SK-N-SH treated with all-trans-retinoic acid at 6 μM for 48 hours (cell line): ENCODE results near the gene MEI1.

Experiments
- ATAC-seq: fragments of 200-7000 bp; cut with Tn5 transposase; 3 replicates; pipeline ENCODE4 v1.9.1; 2020; ENCODE audit warnings: mild to moderate bottlenecking, moderate library complexity
- ESRRG ChIP-seq: fragments of 250-450 bp; sonication (Bioruptor Pico); IDR thresholded peaks from 2 replicates; pipeline ENCODE4 v1.6.1; 2021; ENCODE audit warnings: mild to moderate bottlenecking
- GLIS3 ChIP-seq: fragments of 250-450 bp; sonication (Bioruptor Pico); IDR thresholded peaks from 2 replicates; pipeline ENCODE4 v1.5.0; 2020; ENCODE audit warnings: mild to moderate bottlenecking, moderate library complexity
- ISL1 ChIP-seq: fragments of 250-450 bp; sonication (Bioruptor Pico); IDR thresholded peaks from 2 replicates; pipeline ENCODE4 v2.1.2; 2022; ENCODE audit warnings: mild to moderate bottlenecking, moderate library complexity
- OSR1 ChIP-seq: fragments of 250-450 bp; sonication (Bioruptor Pico); IDR thresholded peaks from 2 replicates; pipeline ENCODE4 v1.8.0; 2022; ENCODE audit warnings: moderate library complexity, mild to moderate bottlenecking, inconsistent platforms
- PPARA ChIP-seq: fragments of 250-450 bp; sonication (Bioruptor Pico); IDR thresholded peaks from 2 replicates; pipeline ENCODE4 v1.5.0; 2020; ENCODE audit warnings: mild to moderate bottlenecking, borderline replicate concordance
- RARB ChIP-seq: fragments of 250-450 bp; sonication (Bioruptor Pico); IDR thresholded peaks from 2 replicates; pipeline ENCODE4 v1.8.0; 2021; ENCODE audit warnings: mild to moderate bottlenecking, moderate library complexity
- SNAI2 ChIP-seq: fragments of 250-450 bp; sonication (Bioruptor Pico); IDR thresholded peaks from 2 replicates; pipeline ENCODE4 v1.5.0; 2020; ENCODE audit warnings: mild to moderate bottlenecking, moderate library complexity
- TCF4 ChIP-seq: fragments of 250-450 bp; sonication (Bioruptor Pico); IDR thresholded peaks from 2 replicates; pipeline ENCODE4 v1.8.0; 2021; ENCODE audit warnings: mild to moderate bottlenecking, moderate library complexity, borderline replicate concordance
- TOX ChIP-seq: fragments of 250-450 bp; sonication (Bioruptor Pico); IDR thresholded peaks from 2 replicates; pipeline ENCODE4 v1.8.0; 2021; ENCODE audit warnings: mild to moderate bottlenecking, moderate library complexity, borderline replicate concordance
- ZC3H10 ChIP-seq: fragments of 250-450 bp; sonication (Bioruptor Pico); IDR thresholded peaks from 2 replicates; pipeline ENCODE4 v1.5.1; 2021; ENCODE audit warnings: mild to moderate bottlenecking, moderate library complexity
- ZFP3 ChIP-seq: fragments of 250-450 bp; sonication (Bioruptor Pico); IDR thresholded peaks from 2 replicates; pipeline ENCODE4 v1.5.0; 2020; ENCODE audit warnings: mild to moderate bottlenecking, moderate library complexity
- ZFP30 ChIP-seq: fragments of 450-650 bp; formaldehyde crosslinking; IDR thresholded peaks from 2 replicates; pipeline ENCODE4 v1.5.0; 2022; ENCODE audit warnings: mild to moderate bottlenecking, moderate library complexity
- ZNF565 ChIP-seq: fragments of 450-650 bp; formaldehyde crosslinking; conservative IDR thresholded peaks from 2 replicates; pipeline ENCODE4 v1.5.0; 2020; ENCODE audit warnings: low read depth, mild to moderate bottlenecking, moderate library complexity
- ZNF8 ChIP-seq: fragments of 450-650 bp; formaldehyde crosslinking; IDR thresholded peaks from 2 replicates; pipeline ENCODE4 v1.5.0; 2020; ENCODE audit warnings: mild to moderate bottlenecking, moderate library complexity
- TF ChIP-seq, protein P1 (sequence below): fragments of 250-450 bp; sonication (Bioruptor Pico); IDR thresholded peaks from 2 replicates; pipeline ENCODE4 v1.5.0; 2020; ENCODE audit warnings: mild to moderate bottlenecking, moderate library complexity
- TF ChIP-seq, protein P2 (sequence below): fragments of 250-450 bp; sonication (Bioruptor Pico); IDR thresholded peaks from 2 replicates; pipeline ENCODE4 v1.8.0; 2020; ENCODE audit warnings: mild to moderate bottlenecking, moderate library complexity, borderline replicate concordance
- TF ChIP-seq, protein P3 (sequence below): fragments of 250-450 bp; sonication (Bioruptor Pico); IDR thresholded peaks from 2 replicates; pipeline ENCODE4 v1.8.0; 2021; ENCODE audit warnings: low read depth, mild to moderate bottlenecking, moderate library complexity, borderline replicate concordance
- TF ChIP-seq, protein P4 (sequence below): fragments of 250-450 bp; sonication (Bioruptor Pico); IDR thresholded peaks from 2 replicates; pipeline ENCODE4 v1.5.1; 2021; ENCODE audit warnings: mild to moderate bottlenecking, moderate library complexity
- TF ChIP-seq, protein P5 (sequence below): fragments of 250-450 bp; sonication (Bioruptor Pico); IDR thresholded peaks from 2 replicates; pipeline ENCODE4 v1.5.1; 2020; ENCODE audit warnings: low read depth, mild to moderate bottlenecking, moderate library complexity

The MEI1 gene

DNA sequence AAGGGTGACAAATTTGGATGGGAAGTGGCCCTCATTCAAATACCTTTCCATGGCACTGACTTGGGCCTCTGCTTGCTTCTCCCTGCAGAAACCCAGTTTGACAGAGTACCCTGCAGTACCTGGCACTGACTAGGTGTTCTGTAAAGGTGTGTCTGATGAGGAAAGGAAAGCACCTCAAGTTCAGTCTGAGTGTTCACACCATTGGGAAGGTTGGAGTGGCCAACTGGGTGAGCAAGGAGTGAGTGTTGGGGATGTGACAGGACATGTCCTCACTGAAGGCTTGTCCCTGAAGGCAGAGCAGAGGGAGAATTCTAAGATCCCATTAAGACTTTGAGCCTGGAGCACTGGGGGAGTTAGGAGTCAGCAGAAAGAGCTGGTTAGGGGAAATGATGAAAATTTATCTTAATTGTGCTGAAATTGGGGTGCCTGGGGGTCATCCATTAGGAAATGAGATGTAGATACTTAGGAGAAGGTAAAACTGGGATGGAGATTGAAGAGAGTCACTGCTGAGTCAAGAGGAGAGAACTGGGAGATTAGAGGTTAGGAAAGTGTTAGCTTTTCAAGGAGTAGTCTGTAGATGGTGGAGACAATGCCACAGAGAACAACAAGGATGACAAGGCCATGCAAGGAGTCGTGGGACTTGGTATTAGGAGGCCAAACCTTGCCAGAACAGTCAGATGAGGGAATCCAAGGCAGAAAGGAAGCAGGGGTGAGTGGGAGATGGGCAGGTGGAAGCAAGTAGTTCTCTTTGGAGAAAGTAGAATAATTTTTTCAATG, 139.7 kb downstream of the MEI1 start:
- TF ChIP-seq, protein P1, sequence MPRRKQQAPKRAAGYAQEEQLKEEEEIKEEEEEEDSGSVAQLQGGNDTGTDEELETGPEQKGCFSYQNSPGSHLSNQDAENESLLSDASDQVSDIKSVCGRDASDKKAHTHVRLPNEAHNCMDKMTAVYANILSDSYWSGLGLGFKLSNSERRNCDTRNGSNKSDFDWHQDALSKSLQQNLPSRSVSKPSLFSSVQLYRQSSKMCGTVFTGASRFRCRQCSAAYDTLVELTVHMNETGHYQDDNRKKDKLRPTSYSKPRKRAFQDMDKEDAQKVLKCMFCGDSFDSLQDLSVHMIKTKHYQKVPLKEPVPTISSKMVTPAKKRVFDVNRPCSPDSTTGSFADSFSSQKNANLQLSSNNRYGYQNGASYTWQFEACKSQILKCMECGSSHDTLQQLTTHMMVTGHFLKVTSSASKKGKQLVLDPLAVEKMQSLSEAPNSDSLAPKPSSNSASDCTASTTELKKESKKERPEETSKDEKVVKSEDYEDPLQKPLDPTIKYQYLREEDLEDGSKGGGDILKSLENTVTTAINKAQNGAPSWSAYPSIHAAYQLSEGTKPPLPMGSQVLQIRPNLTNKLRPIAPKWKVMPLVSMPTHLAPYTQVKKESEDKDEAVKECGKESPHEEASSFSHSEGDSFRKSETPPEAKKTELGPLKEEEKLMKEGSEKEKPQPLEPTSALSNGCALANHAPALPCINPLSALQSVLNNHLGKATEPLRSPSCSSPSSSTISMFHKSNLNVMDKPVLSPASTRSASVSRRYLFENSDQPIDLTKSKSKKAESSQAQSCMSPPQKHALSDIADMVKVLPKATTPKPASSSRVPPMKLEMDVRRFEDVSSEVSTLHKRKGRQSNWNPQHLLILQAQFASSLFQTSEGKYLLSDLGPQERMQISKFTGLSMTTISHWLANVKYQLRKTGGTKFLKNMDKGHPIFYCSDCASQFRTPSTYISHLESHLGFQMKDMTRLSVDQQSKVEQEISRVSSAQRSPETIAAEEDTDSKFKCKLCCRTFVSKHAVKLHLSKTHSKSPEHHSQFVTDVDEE (CRISPR knock-in tag): no peak
- TF ChIP-seq, protein P2, sequence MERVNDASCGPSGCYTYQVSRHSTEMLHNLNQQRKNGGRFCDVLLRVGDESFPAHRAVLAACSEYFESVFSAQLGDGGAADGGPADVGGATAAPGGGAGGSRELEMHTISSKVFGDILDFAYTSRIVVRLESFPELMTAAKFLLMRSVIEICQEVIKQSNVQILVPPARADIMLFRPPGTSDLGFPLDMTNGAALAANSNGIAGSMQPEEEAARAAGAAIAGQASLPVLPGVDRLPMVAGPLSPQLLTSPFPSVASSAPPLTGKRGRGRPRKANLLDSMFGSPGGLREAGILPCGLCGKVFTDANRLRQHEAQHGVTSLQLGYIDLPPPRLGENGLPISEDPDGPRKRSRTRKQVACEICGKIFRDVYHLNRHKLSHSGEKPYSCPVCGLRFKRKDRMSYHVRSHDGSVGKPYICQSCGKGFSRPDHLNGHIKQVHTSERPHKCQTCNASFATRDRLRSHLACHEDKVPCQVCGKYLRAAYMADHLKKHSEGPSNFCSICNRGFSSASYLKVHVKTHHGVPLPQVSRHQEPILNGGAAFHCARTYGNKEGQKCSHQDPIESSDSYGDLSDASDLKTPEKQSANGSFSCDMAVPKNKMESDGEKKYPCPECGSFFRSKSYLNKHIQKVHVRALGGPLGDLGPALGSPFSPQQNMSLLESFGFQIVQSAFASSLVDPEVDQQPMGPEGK (CRISPR knock-in tag): no peak
- no peak for TF ChIP-seq ZFP30 (CRISPR knock-in tag)
- no peak for TF ChIP-seq OSR1
- TF ChIP-seq RARB (CRISPR knock-in tag): no peak
- TF ChIP-seq SNAI2: no peak
- TF ChIP-seq ZFP3 (CRISPR knock-in tag): no peak
- no peak for TF ChIP-seq PPARA (CRISPR knock-in tag)
- no peak for TF ChIP-seq ISL1 (CRISPR knock-in tag)
- no peak for TF ChIP-seq ZNF8 (CRISPR knock-in tag)
- no peak for TF ChIP-seq TCF4 (CRISPR knock-in tag)
- no peak for TF ChIP-seq GLIS3 (CRISPR knock-in tag)
- TF ChIP-seq ZC3H10 (CRISPR knock-in tag): no peak
- TF ChIP-seq, protein P3, sequence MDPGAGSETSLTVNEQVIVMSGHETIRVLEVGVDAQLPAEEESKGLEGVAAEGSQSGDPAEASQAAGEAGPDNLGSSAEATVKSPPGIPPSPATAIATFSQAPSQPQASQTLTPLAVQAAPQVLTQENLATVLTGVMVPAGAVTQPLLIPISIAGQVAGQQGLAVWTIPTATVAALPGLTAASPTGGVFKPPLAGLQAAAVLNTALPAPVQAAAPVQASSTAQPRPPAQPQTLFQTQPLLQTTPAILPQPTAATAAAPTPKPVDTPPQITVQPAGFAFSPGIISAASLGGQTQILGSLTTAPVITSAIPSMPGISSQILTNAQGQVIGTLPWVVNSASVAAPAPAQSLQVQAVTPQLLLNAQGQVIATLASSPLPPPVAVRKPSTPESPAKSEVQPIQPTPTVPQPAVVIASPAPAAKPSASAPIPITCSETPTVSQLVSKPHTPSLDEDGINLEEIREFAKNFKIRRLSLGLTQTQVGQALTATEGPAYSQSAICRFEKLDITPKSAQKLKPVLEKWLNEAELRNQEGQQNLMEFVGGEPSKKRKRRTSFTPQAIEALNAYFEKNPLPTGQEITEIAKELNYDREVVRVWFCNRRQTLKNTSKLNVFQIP (CRISPR knock-in tag): no peak
- no peak for ATAC-seq

DNA sequence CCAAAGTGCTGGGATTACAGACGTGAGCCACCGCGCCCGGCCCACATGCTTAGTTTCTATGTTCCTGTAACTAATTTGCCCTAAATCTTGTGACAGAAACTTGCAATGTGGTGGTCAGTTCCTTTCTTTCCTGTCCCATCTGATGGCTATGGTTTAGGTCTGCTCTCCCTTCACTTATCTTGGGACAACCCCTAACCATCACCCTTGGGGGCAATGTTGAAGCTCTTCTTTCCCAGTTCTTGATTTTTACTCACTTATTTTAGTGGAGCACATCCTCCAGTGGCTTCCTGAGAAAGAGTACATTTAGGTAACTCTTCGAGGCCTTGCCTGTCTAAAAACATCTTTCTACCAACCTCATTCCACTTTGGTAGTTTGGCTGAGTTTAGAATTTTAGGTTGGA, 140.9 kb downstream of the MEI1 start:
- no peak for ATAC-seq
- no peak for TF ChIP-seq TCF4 (CRISPR knock-in tag)
- TF ChIP-seq ZFP3 (CRISPR knock-in tag): no peak
- TF ChIP-seq TOX (CRISPR knock-in tag): no peak
- TF ChIP-seq, protein P4, sequence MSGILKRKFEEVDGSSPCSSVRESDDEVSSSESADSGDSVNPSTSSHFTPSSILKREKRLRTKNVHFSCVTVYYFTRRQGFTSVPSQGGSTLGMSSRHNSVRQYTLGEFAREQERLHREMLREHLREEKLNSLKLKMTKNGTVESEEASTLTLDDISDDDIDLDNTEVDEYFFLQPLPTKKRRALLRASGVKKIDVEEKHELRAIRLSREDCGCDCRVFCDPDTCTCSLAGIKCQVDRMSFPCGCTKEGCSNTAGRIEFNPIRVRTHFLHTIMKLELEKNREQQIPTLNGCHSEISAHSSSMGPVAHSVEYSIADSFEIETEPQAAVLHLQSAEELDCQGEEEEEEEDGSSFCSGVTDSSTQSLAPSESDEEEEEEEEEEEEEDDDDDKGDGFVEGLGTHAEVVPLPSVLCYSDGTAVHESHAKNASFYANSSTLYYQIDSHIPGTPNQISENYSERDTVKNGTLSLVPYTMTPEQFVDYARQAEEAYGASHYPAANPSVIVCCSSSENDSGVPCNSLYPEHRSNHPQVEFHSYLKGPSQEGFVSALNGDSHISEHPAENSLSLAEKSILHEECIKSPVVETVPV: no peak
- TF ChIP-seq, protein P5, sequence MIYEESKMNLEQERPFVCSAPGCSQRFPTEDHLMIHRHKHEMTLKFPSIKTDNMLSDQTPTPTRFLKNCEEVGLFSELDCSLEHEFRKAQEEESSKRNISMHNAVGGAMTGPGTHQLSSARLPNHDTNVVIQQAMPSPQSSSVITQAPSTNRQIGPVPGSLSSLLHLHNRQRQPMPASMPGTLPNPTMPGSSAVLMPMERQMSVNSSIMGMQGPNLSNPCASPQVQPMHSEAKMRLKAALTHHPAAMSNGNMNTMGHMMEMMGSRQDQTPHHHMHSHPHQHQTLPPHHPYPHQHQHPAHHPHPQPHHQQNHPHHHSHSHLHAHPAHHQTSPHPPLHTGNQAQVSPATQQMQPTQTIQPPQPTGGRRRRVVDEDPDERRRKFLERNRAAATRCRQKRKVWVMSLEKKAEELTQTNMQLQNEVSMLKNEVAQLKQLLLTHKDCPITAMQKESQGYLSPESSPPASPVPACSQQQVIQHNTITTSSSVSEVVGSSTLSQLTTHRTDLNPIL (CRISPR knock-in tag): no peak
- TF ChIP-seq ZC3H10 (CRISPR knock-in tag): no peak
- no peak for TF ChIP-seq ZNF565 (CRISPR knock-in tag)
- TF ChIP-seq, protein P3 (CRISPR knock-in tag): no peak
- TF ChIP-seq SNAI2: no peak
- no peak for TF ChIP-seq ESRRG (CRISPR knock-in tag)
- no peak for TF ChIP-seq ISL1 (CRISPR knock-in tag)
- TF ChIP-seq PPARA (CRISPR knock-in tag): no peak
- no peak for TF ChIP-seq RARB (CRISPR knock-in tag)
- TF ChIP-seq ZFP30 (CRISPR knock-in tag): no peak
- no peak for TF ChIP-seq OSR1
- no peak for TF ChIP-seq ZNF8 (CRISPR knock-in tag)
- TF ChIP-seq, all 23 proteins: peak for 0
